Measurements from ENCODE around the gene ADNP2.
"Not testable (repeated sequence)": the region's sequence is repeated elsewhere in the genome, so short reads cannot be mapped to it uniquely, and the experiment has no call there.

The ADNP2 gene

GRCh38 chr18:80145196-80145804, 36.2 kb downstream of the ADNP2 start:
- FAIRE-seq: no peak

- FAIRE-seq: no peak
These were observed 38.0 kb downstream of the ADNP2 start for GRCh38 chr18:80147037-80147417.

GRCh38 chr18:80147418-80148325, 38.6 kb downstream of the ADNP2 start:
- FAIRE-seq: no peak

GRCh38 chr18:80148326-80149199, 39.5 kb downstream of the ADNP2 start:
- FAIRE-seq: no peak

- FAIRE-seq: no peak
These were observed 40.6 kb downstream of the ADNP2 start for GRCh38 chr18:80149667-80150066.

GRCh38 chr18:80154293-80154692, 45.2 kb downstream of the ADNP2 start:
- no peak for FAIRE-seq

- peak; percentile 78 for FAIRE-seq
These were observed 48.8 kb downstream of the ADNP2 start for GRCh38 chr18:80157708-80158343.

GRCh38 chr18:80158365-80158764, 49.3 kb downstream of the ADNP2 start:
- FAIRE-seq: no peak

- no peak for FAIRE-seq
These were observed 50.9 kb downstream of the ADNP2 start for GRCh38 chr18:80159713-80160636.

- FAIRE-seq: no peak
These were observed 52.8 kb downstream of the ADNP2 start for GRCh38 chr18:80161781-80162417.

- no peak for FAIRE-seq
These were observed 54.1 kb downstream of the ADNP2 start for GRCh38 chr18:80163183-80163582.

- not testable (repeated sequence) for FAIRE-seq
These were observed 55.8 kb downstream of the ADNP2 start for GRCh38 chr18:80164727-80165355.

- FAIRE-seq: no peak
These were observed 57.2 kb downstream of the ADNP2 start for GRCh38 chr18:80166240-80166639.

GRCh38 chr18:80166725-80167124, 57.7 kb downstream of the ADNP2 start:
- no peak for FAIRE-seq

- no peak for FAIRE-seq
These were observed 58.3 kb downstream of the ADNP2 start for GRCh38 chr18:80167331-80167730.

- FAIRE-seq: no peak
These were observed 58.9 kb downstream of the ADNP2 start for GRCh38 chr18:80167931-80168330.

GRCh38 chr18:80168346-80168745, 59.3 kb downstream of the ADNP2 start:
- FAIRE-seq: no peak

- no peak for FAIRE-seq
These were observed 59.9 kb downstream of the ADNP2 start for GRCh38 chr18:80168982-80169381.

- no peak for FAIRE-seq
These were observed 60.5 kb downstream of the ADNP2 start for GRCh38 chr18:80169607-80170006.

GRCh38 chr18:80170395-80171053, 61.5 kb downstream of the ADNP2 start:
- FAIRE-seq: no peak

Data from colon (tissue), 2 donors.